Measurements from ENCODE around the gene KRT14.
"Not testable (repeated sequence)": the region's sequence is repeated elsewhere in the genome, so short reads cannot be mapped to it uniquely, and the experiment has no call there.

The KRT14 gene

DNA sequence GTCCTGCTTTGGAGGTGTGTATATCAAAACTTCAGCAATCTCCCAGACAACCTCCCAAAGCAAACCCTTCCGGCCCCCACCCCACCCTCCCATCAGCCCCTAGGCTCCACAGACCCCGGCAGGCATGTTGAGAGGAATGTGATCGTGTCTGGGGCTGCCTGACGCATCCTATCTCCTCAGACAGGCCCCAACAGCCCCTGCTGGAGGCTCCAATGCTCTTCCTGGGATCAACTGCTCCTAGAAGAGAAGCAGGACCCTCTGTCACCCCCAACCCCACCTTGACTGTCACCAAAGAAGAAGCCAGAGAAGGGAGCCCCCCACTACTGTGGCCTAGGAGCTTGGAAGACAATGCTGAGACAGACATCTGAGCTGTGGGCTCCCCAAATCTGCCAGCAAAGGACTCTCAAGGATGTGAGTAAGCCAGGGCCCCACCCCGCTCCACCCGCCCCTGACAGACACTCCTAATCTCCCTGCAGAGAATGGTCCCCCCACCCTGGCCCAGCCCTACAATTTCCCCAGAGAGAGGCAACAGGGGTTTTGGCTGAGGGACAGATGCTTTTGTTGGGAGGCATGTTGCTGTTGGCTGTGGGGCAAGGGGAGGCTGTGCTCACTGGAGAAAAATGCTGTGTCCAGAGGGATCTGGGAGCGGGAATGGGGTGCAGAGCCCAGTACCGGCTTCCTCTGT, 1.6 kb upstream of the KRT14 start:
- TF ChIP-seq, protein P1, sequence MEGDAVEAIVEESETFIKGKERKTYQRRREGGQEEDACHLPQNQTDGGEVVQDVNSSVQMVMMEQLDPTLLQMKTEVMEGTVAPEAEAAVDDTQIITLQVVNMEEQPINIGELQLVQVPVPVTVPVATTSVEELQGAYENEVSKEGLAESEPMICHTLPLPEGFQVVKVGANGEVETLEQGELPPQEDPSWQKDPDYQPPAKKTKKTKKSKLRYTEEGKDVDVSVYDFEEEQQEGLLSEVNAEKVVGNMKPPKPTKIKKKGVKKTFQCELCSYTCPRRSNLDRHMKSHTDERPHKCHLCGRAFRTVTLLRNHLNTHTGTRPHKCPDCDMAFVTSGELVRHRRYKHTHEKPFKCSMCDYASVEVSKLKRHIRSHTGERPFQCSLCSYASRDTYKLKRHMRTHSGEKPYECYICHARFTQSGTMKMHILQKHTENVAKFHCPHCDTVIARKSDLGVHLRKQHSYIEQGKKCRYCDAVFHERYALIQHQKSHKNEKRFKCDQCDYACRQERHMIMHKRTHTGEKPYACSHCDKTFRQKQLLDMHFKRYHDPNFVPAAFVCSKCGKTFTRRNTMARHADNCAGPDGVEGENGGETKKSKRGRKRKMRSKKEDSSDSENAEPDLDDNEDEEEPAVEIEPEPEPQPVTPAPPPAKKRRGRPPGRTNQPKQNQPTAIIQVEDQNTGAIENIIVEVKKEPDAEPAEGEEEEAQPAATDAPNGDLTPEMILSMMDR (conservative IDR thresholded peaks at IDR 0.05; ENCODE audit: low read length) = no peak
- no peak for DNase-seq (ENCODE audit: low read depth)
- H3K4me3 ChIP-seq (ENCODE audit: low read length) = no peak overlapping the region

DNA sequence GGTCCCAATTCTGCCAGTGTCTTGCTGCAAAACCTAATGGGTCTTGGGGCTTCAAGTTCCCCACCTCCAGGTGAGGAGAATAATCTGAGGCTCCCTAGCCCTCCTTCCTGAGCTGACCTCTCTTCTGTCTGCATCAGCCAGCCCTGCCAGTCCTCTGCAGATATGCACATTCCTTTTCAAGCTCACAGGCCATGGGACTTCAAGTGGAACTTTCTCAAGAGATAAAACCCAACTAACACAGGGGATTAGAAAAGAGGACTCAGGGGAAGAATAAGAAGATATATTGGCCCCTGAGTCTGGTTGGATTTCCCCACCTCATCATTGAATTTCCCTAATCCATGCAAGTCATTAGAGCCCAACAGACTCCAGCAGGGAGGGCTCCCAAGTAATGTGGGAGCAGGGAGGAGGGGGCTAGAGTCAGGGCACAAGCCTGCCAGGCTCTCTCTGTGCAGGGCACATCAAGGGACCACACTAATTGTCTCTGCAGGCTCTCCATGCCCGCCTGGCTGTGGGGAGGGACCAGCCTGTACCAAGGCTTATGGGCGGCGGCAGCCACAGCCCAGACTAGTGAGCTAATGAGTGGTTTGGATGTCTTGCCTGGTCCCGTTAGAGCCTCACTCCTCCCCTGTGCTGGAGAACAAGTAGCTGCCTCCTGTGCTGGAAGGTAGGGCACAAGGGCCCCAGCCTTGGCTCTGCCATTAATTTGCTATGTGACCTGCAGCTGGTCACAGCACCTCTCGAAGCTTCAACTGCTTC, 1.2 kb downstream of the KRT14 start:
- no peak overlapping the region for H3K4me3 ChIP-seq (ENCODE audit: low read length)
- TF ChIP-seq, protein P1 (conservative IDR thresholded peaks at IDR 0.05; ENCODE audit: low read length) = no peak
- no peak for DNase-seq (ENCODE audit: low read depth)

DNA sequence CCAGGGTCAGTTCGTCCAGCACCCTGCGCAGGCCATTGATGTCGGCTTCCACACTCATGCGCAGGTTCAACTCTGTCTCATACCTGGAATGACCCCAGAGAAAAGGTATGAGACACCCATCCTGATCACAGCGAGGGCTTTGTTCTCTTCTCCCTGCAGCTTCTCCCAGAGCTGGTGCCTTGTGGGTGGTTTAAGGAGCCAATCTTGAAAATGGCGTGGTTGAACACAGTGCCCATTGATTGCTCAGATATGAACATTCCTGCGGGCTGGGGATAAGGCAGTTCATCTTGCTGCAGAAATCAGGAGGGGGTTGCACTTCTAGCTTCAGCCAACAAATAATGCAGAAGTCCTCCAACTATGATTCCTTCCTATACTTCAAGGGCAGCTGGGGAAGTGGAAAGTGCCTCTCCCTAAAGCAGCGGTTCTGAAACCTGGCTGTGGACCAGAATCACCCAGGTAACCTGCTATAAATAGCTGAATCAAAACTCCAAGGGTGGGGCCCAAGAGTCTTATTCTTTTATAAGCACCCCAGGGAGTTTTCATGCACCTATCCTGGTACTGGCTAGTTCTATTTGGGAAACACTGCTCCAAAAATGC, 2.3 kb downstream of the KRT14 start:
- not testable (repeated sequence) for H3K4me3 ChIP-seq (ENCODE audit: low read length); DNase-seq (ENCODE audit: low read depth)

DNA sequence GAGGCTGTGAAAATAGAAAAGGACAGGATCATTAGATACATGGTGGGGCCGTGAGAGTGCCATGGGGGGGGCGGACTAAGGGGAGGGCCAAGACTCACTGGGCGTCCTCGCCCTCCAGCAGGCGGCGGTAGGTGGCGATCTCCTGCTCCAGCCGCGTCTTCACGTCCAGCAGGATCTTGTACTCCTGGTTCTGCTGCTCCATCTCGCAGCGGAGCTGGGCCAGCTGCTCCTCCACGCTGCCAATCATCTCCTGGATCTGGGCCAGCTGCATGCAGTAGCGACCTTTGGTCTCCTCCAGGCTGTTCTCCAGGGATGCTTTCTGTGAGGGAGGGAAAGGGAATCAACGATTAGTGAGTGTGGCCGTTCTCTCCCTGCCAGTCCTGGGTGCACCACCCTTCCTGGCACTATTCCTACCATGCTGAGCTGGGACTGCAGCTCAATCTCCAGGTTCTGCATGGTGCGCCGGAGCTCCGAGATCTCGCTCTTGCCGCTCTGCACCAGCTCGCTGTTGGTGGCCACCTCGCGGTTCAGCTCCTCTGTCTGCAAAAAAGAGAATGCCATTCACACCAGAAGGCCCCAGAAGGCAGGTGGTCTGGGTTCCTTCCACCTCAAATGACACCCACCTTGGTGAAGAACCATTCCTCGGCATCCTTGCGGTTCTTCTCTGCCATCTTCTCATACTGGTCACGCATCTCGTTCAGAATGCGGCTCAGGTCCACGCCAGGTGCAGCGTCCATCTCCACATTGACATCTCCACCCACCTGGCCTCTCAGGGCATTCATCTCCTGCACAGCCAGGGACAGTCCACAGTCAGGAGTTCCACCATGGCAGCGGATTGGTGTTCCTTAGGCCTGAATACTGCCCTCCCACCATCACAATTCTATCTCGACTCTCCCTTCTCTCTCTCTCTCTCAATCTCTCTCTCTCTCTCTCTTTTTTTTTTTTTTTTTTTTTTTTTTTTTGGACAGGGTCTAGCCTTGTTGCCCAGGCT, 3.3 kb downstream of the KRT14 start:
- H3K4me3 ChIP-seq (ENCODE audit: low read length) = no peak overlapping the region
- TF ChIP-seq, protein P1 (conservative IDR thresholded peaks at IDR 0.05; ENCODE audit: low read length) = no peak
- DNase-seq (ENCODE audit: low read depth) = no peak

DNA sequence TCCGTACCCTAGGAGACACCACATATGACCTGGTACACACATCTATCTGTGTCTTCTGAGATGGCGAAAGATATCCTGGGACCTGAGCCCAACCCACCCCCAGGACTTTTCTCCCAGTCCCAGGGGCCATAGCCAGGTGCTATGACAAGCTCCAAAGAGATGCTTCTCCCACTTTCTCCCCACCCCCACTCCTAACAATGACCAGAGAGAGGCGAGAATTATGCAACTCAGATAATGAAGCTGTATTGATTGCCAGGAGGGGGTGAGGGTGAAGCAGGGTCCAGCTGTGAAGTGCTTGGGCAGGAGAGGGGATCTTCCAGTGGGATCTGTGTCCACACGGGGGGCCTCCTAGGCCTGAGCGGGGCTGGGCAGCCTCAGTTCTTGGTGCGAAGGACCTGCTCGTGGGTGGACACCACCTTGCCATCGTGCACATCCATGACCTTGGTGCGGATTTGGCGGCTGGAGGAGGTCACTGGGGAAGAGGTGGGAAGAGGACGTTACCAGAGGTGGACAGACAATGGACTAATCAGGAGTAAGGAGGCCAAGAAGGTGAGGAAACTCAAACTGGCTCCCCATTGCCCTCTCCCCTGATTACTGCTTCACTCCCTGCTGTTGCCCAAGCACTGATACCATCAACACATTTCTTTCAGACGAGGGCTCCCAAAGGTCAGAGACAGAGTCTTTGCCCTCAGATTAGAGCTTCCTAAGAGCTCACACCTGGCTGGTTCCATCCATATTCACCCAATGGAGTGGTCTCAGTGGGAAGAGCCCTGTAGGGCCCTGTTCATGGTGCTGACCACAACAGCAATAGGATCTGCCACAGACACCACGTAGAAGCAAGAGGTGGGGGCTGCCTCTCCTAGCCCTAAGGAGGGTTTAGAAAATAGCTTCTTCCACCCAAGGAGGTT, 4.4 kb downstream of the KRT14 start:
- not testable (repeated sequence) for DNase-seq (ENCODE audit: low read depth); H3K4me3 ChIP-seq (ENCODE audit: low read length)

DNA sequence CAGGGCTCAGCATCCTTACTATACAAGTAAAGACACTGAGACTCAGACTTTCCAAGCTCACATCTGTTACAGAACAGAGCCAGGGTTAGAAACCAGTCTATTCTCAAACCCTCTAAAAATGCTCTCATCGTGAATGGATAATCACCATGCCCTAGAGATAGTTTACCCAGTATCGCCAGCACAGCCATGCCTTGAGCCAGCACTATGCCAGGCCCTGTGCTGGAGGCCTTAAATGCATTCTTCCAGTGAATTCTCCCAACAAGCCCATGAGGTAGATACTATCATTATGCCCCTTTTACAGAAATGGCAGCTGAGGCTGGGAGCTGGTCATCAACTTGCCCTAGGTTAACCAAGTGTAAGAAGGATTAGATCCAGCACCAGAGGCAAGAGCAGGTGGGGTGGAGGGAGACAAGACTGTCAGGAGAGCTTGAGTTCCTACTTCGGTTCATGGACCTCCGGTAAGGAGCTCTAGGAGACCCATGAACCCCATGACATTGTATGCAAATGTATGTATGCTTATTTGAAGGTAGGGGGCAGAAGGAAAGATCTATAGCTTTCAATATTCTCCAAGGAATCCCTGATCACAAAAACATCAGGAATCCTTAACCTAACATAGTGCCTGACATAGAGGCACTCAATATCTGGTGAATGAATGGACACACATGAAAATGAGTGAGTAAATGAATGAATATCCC, 5.2 kb downstream of the KRT14 start:
- DNase-seq (ENCODE audit: low read depth) = no peak
- TF ChIP-seq, protein P1 (conservative IDR thresholded peaks at IDR 0.05; ENCODE audit: low read length) = no peak
- H3K4me3 ChIP-seq (ENCODE audit: low read length) = no peak overlapping the region
